ENCODE data around the gene STARD9. TPM values are rescaled to one million over a fixed set of nuclear protein-coding genes. Genes with fewer than 3 reads are reported as not detected.

Gene STARD9
- total and polyA plus RNA-seq, 2 of the 4 experiments (the other 2 are of a cell fraction), result 2.0 to 3.2 TPM

- H2BK20ac ChIP-seq (ENCODE audit: low read depth, low read length), result no peak overlapping the region
- no peak overlapping the region for H2AK5ac ChIP-seq (ENCODE audit: low read depth, low read length)
- H3K4ac ChIP-seq (ENCODE audit: low read depth, low read length), result no peak overlapping the region
- H2AK9ac ChIP-seq (replicated peaks; ENCODE audit: low read depth, low read length, poor library complexity), result no peak overlapping the region
- ChIA-PET CTCF (no interaction called here), POLR2A (ENCODE audit: unreplicated experiment) (no interaction called here)
- in situ Hi-C loops (cut with MboI; ENCODE audit: low sequenced_read_pairs), result no loop called here
- BruUV-seq (replicated peaks), result no TSS peak
- no peak overlapping the region for H4K8ac ChIP-seq (ENCODE audit: low read depth in 2 of 2, low read length in 2 of 2)
- no CpG with 5 or more reads among the region's 2 CpGs for WGBS, 2 experiments (ENCODE audit: extremely low coverage in 2 of 2, insufficient read length in 1 of 2)
- ATAC-seq (ENCODE audit: low read depth) (no peak), DNase-seq (no peak)
- no peaks in the 10 kb centered on the region for H4K20me1 ChIP-seq (ENCODE audit: insufficient read depth, low read length)
- no peak overlapping the region for H3K56ac ChIP-seq (ENCODE audit: extremely low read depth, insufficient read depth, low read length)
- no peak overlapping the region for H3K9ac ChIP-seq (ENCODE audit: low read depth, low read length)
- dilution Hi-C loops (cut with HindIII; ENCODE audit: low sequenced_read_pairs, unreplicated experiment), result no loop called here
- H4K5ac ChIP-seq (ENCODE audit: low read depth, low read length), result no peak overlapping the region
- H3K4me2 ChIP-seq (ENCODE audit: low read depth, low read length), result no peak overlapping the region
- no peak overlapping the region for H2BK120ac ChIP-seq (ENCODE audit: low read depth, low read length)
- intact Hi-C loops (cut with micrococcal nuclease), result no loop called here
- H2AFZ ChIP-seq (replicated peaks; ENCODE audit: low read length, poor library complexity), result no peak overlapping the region
- H3K18ac ChIP-seq (ENCODE audit: low read depth, low read length), result no peak overlapping the region
- no peaks in the 10 kb centered on the region for H3K27me3 ChIP-seq (ENCODE audit: control insufficient read depth, insufficient read depth, low read length)
- no peak overlapping the region for H3K23ac ChIP-seq (ENCODE audit: low read depth, low read length)
- H3K14ac ChIP-seq (replicated peaks; ENCODE audit: low read depth, low read length), result no peak overlapping the region
- no peaks in the 10 kb centered on the region for H3K4me1 ChIP-seq (ENCODE audit: control insufficient read depth, insufficient read depth, low read length)
- H3K9me1 ChIP-seq (ENCODE audit: insufficient read depth, low read length), result no peaks in the 10 kb centered on the region
- TF ChIP-seq MAZ (IDR thresholded peaks at IDR 0.05; ENCODE audit: borderline replicate concordance, low read depth, low read length) (no peak), CTCF (conservative IDR thresholded peaks at IDR 0.05; ENCODE audit: low read depth, low read length) (no peak), BHLHE40 (IDR thresholded peaks at IDR 0.05; ENCODE audit: low read depth, low read length) (no peak), USF2 (IDR thresholded peaks at IDR 0.05; ENCODE audit: low read depth, low read length) (no peak), CEBPB (IDR thresholded peaks at IDR 0.05; ENCODE audit: low read depth, low read length) (no peak), MXI1 (IDR thresholded peaks at IDR 0.05; ENCODE audit: borderline replicate concordance, low read depth, low read length) (no peak), RFX5 (IDR thresholded peaks at IDR 0.05; ENCODE audit: low read depth, low read length) (no peak), NFE2L2 (IDR thresholded peaks at IDR 0.05; ENCODE audit: low read depth, low read length) (no peak), RCOR1 (IDR thresholded peaks at IDR 0.05; ENCODE audit: insufficient replicate concordance, low read length) (no peak), MAFK (IDR thresholded peaks at IDR 0.05; ENCODE audit: low read depth, low read length) (no peak)
- no peak overlapping the region for H3K27ac ChIP-seq (ENCODE audit: insufficient read depth, low read length)
- peaks cover 4% of the 10 kb centered on the region for H3K9me3 ChIP-seq (ENCODE audit: control insufficient read depth, insufficient read depth, low read length)
- no peak overlapping the region for H2BK15ac ChIP-seq (ENCODE audit: low read depth, low read length)
- no peaks in the 10 kb centered on the region for H3K36me3 ChIP-seq (ENCODE audit: control insufficient read depth, insufficient read depth, low read length)
- no peak overlapping the region for H4K91ac ChIP-seq (ENCODE audit: insufficient read depth, low read depth, low read length)
- no peak overlapping the region for H3K4me3 ChIP-seq (ENCODE audit: insufficient read depth, low read depth, low read length)
- no peak overlapping the region for H2BK5ac ChIP-seq (ENCODE audit: low read depth, low read length, poor library complexity, severe bottlenecking)
- peaks cover 3 to 5% of the 10 kb centered on the region in 2 experiments; a peak in 1 of 4 replicates for H3K79me1 ChIP-seq (ENCODE audit: low read depth in 1 of 2, low read length in 2 of 2)
These were observed 183.7 kb downstream of the STARD9 start for GRCh38 chr15:42759093-42759492.

Data from IMR-90 (cell line).